Ascending aorta (tissue), 2 donors: Measurements from ENCODE around the gene SEC61G. TPM values are rescaled to one million over a fixed set of nuclear protein-coding genes. Genes with fewer than 3 reads are reported as not detected.

Source experiments
- DNase-seq, 2 donors: peaks; one replicate each; pipeline ENCODE4 v3.0.0-alpha.2; 2019; ENCODE audit warnings: low spot score in 2 of 2
- H3K27ac ChIP-seq, 2 donors: fragments of 200-600 bp; sonication (generic); one replicate each; pipeline ENCODE4 v1.5.1; 2016 to 2017; ENCODE audit warnings: mild to moderate bottlenecking in 1 of 2
- H3K27me3 ChIP-seq: fragments of 200-600 bp; sonication (generic); one replicate; pipeline ENCODE4 v1.5.1; 2017
- H3K36me3 ChIP-seq, 2 donors: fragments of 200-600 bp; sonication (generic); one replicate each; pipeline ENCODE4 v1.5.1; 2016
- H3K4me1 ChIP-seq, 2 donors: fragments of 200-600 bp; sonication (generic); one replicate each; pipeline ENCODE4 v1.5.1; 2016 to 2017; ENCODE audit warnings: mild to moderate bottlenecking in 1 of 2
- H3K4me3 ChIP-seq, 2 donors: fragments of 200-600 bp; sonication (generic); one replicate each; pipeline ENCODE4 v1.5.1; 2016 to 2017; ENCODE audit warnings: mild to moderate bottlenecking in 1 of 2
- H3K9me3 ChIP-seq, 2 donors: fragments of 200-600 bp; sonication (generic); one replicate each; pipeline ENCODE4 v1.5.1; 2016
- CTCF ChIP-seq, 3 experiments: fragments of 200-600 bp in 2 of 3; fragments of 450-650 bp in 1 of 3; sonication (generic) in 2 of 3; IDR thresholded peaks; one replicate each; pipeline ENCODE4 v1.5.1; 2016 to 2019; ENCODE audit warnings: antibody characterized with exemption in 3 of 3, mild to moderate bottlenecking in 1 of 3, moderate library complexity in 1 of 3
- intact Hi-C: fragments of 100-400 bp; cut with DNase I; formaldehyde crosslinking; loops from one replicate; pipeline ENCODE4 v1.15.1; 2023
- total RNA-seq: library from RNA; depleted of rRNA; stranded (reverse); fragments of >200 nt; gene quantifications from one replicate; pipeline ENCODE4 v1.1.0, GENCODE V29; 2016

The SEC61G gene
- total RNA-seq, 1 donor from 2014 or later = 166 TPM

DNA sequence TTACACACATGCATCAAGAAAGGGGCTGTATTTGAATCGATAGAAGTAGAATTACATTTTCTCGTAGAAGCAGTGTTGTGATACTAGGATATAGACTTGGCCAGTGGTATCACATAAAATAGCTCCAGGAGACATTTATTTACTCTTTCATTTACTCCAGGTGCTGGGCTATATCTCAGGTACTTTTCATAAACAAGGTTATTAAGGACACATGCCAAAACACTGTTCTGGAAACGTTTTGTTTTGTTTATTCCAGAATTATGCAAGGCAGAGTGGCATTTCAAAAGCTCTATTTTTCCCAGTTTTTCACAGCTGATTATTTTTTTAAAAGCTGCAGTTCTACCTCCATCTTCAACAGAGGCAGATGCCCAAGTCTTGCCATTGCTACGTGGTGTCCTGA is 37.8 kb upstream of the SEC61G start:
- TF ChIP-seq CTCF (IDR thresholded peaks at IDR 0.05) = no peak
- Histone ChIP-seq H3K27me3 (no peaks in the 10 kb centered on the region), H3K4me3 (no peak overlapping the region), H3K36me3 (no peaks in the 10 kb centered on the region), H3K9me3 (no peaks in the 10 kb centered on the region), H3K4me1 (no peaks in the 10 kb centered on the region), H3K27ac (no peak overlapping the region)
- intact Hi-C loops = no loop called here
- no peak for DNase-seq

DNA sequence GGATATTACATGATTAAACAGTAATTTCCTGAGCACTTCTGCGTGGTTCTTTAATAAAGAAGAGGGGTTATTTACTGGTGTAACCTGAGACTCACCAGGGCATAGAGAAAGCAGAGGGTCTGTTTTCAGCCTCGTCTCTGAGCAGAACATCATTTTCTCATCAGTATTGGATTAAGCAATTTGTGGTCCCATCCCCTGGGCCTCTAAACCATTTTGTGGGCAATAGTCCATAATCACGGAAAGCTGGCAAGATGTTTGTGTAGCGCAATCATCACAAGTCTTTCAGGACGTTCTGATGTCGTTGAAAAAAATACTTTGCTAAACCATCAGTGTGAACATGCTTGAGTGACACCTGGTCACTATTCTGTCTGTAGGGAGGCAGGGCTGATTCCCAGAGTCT is 37.1 kb upstream of the SEC61G start:
- H3K27me3 ChIP-seq = no peaks in the 10 kb centered on the region
- TF ChIP-seq CTCF (IDR thresholded peaks at IDR 0.05) = no peak
- intact Hi-C loops = no loop called here
- DNase-seq = no peak
- H3K4me1 ChIP-seq = no peaks in the 10 kb centered on the region
- no peak overlapping the region for H3K27ac ChIP-seq
- H3K36me3 ChIP-seq = no peaks in the 10 kb centered on the region
- H3K9me3 ChIP-seq = no peaks in the 10 kb centered on the region
- no peak overlapping the region for H3K4me3 ChIP-seq

DNA sequence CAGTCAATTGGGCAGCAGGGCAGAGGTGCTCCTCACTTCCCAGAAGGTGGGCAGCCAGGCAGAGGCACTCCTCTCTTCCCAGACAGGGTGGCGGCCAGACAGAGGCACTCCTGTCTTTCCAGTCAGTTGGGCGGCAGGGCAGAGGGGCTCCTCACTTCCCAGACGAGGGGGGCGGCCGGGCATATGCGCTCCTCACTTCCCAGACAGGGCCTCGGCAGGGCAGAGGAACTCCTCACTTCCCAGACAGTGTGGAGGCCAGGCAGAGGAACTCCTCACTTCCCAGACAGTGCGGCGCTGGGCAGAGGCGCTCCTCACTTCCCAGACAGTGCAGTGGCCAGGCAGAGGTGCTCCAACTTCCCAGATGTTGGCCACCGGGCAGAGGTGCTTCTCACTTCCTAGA is 33.4 kb upstream of the SEC61G start:
- no peaks in the 10 kb centered on the region for H3K9me3 ChIP-seq
- intact Hi-C loops = no loop called here

GRCh38 chr7:54788664-54789063 is 29.7 kb upstream of the SEC61G start:
- Histone ChIP-seq H3K4me3 (no peak overlapping the region), H3K27ac (no peak overlapping the region), H3K27me3 (no peaks in the 10 kb centered on the region), H3K4me1 (no peaks in the 10 kb centered on the region), H3K36me3 (no peaks in the 10 kb centered on the region), H3K9me3 (no peaks in the 10 kb centered on the region)
- peak; percentile 55 to 82 (median 66) for TF ChIP-seq CTCF (IDR thresholded peaks at IDR 0.05)
- no peak for DNase-seq
- intact Hi-C loops = loop anchor here (1.0 kb wide), 2 partner anchors 51 to 467 kb away; no protein-coding TSS in a partner anchor

More for the DNA sequence above, 33.4 kb upstream of the SEC61G start:
- DNase-seq = no peak
- Histone ChIP-seq H3K4me3 (no peak overlapping the region), H3K4me1 (no peaks in the 10 kb centered on the region), H3K27me3 (no peaks in the 10 kb centered on the region), H3K27ac (no peak overlapping the region), H3K36me3 (no peaks in the 10 kb centered on the region)
- no peak for TF ChIP-seq CTCF (IDR thresholded peaks at IDR 0.05)

GRCh38 chr7:54785261-54785660 is 26.2 kb upstream of the SEC61G start:
- H3K27ac ChIP-seq = no peak overlapping the region
- H3K36me3 ChIP-seq = no peaks in the 10 kb centered on the region
- H3K9me3 ChIP-seq = no peaks in the 10 kb centered on the region
- H3K27me3 ChIP-seq = no peaks in the 10 kb centered on the region
- no peak for DNase-seq
- TF ChIP-seq CTCF (IDR thresholded peaks at IDR 0.05) = no peak
- no peak overlapping the region for H3K4me3 ChIP-seq
- no peaks in the 10 kb centered on the region for H3K4me1 ChIP-seq
- intact Hi-C loops = no loop called here

- Histone ChIP-seq H3K4me1 (no peaks in the 10 kb centered on the region), H3K4me3 (no peak overlapping the region), H3K36me3 (no peaks in the 10 kb centered on the region), H3K27me3 (no peaks in the 10 kb centered on the region), H3K9me3 (no peaks in the 10 kb centered on the region), H3K27ac (no peak overlapping the region)
- intact Hi-C loops = no loop called here
- DNase-seq = no peak
- TF ChIP-seq CTCF (IDR thresholded peaks at IDR 0.05) = no peak
Measured at GRCh38 chr7:54783952-54784351, 24.9 kb upstream of the SEC61G start.
